ENCODE results near the gene KRTCAP2. TPM values are rescaled to one million over a fixed set of nuclear protein-coding genes. Genes with fewer than 3 reads are reported as not detected.

Gene KRTCAP2
- total RNA-seq, 2 experiments from 2014 or later, result 183 to 308 TPM

DNA sequence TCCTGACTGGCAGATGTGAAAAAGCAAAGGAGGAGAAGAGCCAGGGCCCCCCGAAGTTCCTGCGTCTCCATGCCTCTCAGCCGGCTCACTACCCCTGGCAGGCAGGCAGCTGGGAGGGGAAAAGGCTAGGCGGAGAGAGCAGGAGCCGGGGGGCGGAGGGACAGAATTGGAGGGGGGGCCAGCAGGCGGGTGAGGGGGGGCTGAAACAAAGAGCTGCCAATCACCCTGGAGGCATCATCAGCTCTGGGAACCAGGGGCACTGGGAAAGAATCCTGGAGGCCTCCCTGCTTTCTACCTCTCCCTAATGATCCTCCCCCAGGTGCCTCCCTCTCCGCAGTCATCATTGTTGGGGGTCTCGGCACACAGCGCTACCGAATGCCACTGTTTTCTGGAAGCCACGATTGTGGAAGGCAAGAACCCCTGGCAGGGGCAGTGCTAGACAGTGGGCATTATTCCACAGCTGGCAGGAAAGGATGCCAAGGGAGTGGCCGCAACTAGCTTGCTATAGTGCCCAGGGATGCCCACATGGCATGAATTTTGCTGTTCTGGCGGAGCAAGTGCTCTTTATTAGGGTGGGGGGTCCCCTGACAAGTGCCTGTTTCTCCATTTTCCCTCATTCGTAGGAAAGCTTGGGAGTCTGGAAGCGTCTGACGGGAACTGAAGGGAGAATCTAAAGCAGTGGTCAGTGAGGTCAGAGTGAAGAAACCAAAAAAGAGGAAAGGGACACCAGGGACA, 34.9 kb upstream of the KRTCAP2 start, which contains the start of gene THBS3:
Gene THBS3, minus strand, starts transcription at position 92 of the 735 bp plus-strand sequence. Its CDS starts 21 bp downstream, at position 71.
- Mint-ChIP-seq H3K27me3 (no peaks in the 10 kb centered on the region), H3K9me3 (no peaks in the 10 kb centered on the region), H3K27ac (peak within 1 kb of the TSS; percentile 91), H3K4me1 (peaks cover 31% of the 10 kb centered on the region), H3K4me3 (peak within 1 kb of the TSS; percentile 82), H3K36me3 (ENCODE audit: low read depth) (peaks cover 8% of the 10 kb centered on the region)
- CTCF ChIA-PET, result interaction anchor here (0.6 to 2.2 kb wide), 9 partner anchors 14 to 48 kb away, joined by 4 to 21 read pairs (median 5); partner anchors contain the start of genes ENTREP3 and KRTCAP2
- no peak for DNase-seq
- POLR2A ChIA-PET, result no interaction called here

DNA sequence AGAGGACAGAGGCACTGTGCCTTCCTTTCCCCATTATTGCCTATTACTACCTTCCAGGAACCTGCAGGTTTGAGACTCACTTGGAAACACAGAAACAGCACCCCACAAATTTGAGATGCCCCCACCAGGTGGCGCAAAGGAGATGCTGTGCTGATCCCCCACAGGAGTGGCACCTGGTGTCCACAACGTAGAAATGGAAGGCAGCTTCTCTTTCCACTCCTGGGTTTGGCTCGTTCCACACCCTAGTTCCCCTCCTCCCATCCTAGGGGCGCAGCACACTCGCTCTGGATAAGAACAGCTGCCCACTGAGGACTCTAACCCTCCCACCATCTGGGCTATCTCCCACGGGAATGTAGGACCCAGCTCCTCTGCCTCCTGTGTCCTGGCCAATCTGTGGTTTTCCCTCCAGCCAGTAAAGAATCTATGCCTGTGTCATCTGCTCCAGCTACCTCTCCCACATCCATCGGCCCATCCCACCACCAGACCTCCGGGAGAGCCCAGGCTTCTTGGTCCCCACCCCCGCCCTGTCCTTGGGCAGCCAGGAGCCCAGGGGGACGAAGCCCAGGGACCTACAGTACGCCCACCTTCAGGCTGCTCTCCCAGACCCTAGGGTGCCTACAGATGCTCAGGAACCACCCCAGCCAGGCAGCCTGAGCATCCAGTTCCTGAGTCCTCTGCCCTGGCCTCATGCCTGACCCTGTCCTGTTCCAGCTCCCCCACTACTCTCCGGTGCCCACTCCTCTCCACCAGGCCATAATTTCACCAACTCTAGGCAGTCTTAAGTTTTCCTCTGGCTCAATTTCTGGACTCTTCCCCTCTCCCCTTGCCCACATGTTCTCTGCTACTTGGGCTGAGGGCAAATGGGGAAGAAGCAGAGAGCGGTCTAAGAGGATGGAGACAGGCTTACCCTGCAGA, 34.0 kb upstream of the KRTCAP2 start:
- Mint-ChIP-seq H3K27ac (peak overlapping the region; percentile 88), H3K36me3 (ENCODE audit: low read depth) (peaks cover 8% of the 10 kb centered on the region), H3K9me3 (no peaks in the 10 kb centered on the region), H3K4me1 (peaks cover 31% of the 10 kb centered on the region), H3K27me3 (no peaks in the 10 kb centered on the region), H3K4me3 (peak overlapping the region; percentile 49)
- DNase-seq, result peak; percentile 94
- CTCF ChIA-PET, result interaction anchor here (0.6 to 2.2 kb wide), 23 partner anchors 8 to 1591 kb away, joined by 3 to 21 read pairs (median 4); partner anchors contain the start of genes ENTREP3 and KRTCAP2
- POLR2A ChIA-PET, result no interaction called here

DNA sequence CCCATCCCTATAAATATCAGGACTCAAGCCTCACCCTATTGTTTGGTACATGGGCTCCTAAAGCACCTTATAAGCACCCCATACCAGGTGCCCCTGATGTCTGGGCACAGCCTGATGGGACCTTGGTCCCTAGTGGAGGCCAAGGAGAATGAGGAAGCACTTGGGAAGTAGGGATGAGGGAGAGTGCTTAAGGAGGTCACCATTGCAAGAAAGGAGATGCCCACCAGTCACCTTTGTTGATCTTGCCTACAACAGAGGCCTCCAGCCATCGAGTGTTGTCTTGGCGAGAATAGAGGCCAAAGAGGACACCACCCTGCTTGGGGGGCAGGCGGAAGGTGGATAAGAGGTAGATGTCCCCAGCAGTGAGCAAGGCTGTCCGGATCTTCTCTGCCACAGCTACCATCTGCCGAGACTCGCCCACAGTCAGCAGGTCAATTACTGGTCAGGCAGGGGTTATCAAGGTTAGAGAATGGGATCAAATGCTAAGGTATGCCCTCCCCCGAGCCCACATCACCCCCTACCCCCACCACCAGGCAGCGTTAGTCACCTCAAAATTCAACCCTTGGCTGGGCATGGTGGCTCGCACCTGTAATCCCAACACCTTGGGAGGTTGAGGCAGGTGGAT, 33.0 kb upstream of the KRTCAP2 start:
- H3K27me3 Mint-ChIP-seq, result no peaks in the 10 kb centered on the region
- H3K4me3 Mint-ChIP-seq, result no peak overlapping the region
- POLR2A ChIA-PET, result no interaction called here
- H3K9me3 Mint-ChIP-seq, result no peaks in the 10 kb centered on the region
- peaks cover 4% of the 10 kb centered on the region for H3K36me3 Mint-ChIP-seq (ENCODE audit: low read depth)
- peaks cover 31% of the 10 kb centered on the region for H3K4me1 Mint-ChIP-seq
- DNase-seq, result no peak
- CTCF ChIA-PET, result interaction anchor here (0.9 to 5.1 kb wide), 5 partner anchors 13 to 153 kb away, joined by 3 to 27 read pairs (median 5); partner anchors contain the start of gene ENTREP3
- no peak overlapping the region for H3K27ac Mint-ChIP-seq

DNA sequence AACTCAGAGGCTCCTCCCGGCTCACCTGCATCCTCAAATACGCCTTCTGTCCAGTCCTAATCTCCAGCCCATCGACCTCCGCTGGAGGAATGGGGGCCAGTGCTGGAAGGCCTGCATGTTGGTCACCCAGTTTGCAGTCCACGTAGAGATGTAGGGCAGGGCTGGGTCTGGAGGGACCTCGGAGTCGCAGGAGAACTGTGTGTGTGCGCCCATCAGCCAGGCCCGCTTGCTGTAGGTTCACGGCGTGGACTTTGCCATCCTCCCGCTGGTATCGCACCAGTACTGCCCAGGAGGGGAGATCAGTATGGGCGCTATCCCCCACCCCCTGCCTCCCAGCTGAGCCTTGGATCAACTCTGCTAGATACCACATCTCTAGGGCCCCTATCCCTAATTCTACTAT, 31.9 kb upstream of the KRTCAP2 start:
- no peak overlapping the region for H3K27ac Mint-ChIP-seq
- H3K36me3 Mint-ChIP-seq (ENCODE audit: low read depth), result no peaks in the 10 kb centered on the region
- CTCF ChIA-PET, result interaction anchor here (5.1 kb wide), 1 partner anchor 12 kb away, joined by 27 read pairs; no protein-coding TSS in a partner anchor
- POLR2A ChIA-PET, result no interaction called here
- no peak for DNase-seq
- H3K4me3 Mint-ChIP-seq, result no peak overlapping the region
- H3K9me3 Mint-ChIP-seq, result no peaks in the 10 kb centered on the region
- H3K4me1 Mint-ChIP-seq, result peaks cover 23% of the 10 kb centered on the region
- no peaks in the 10 kb centered on the region for H3K27me3 Mint-ChIP-seq

DNA sequence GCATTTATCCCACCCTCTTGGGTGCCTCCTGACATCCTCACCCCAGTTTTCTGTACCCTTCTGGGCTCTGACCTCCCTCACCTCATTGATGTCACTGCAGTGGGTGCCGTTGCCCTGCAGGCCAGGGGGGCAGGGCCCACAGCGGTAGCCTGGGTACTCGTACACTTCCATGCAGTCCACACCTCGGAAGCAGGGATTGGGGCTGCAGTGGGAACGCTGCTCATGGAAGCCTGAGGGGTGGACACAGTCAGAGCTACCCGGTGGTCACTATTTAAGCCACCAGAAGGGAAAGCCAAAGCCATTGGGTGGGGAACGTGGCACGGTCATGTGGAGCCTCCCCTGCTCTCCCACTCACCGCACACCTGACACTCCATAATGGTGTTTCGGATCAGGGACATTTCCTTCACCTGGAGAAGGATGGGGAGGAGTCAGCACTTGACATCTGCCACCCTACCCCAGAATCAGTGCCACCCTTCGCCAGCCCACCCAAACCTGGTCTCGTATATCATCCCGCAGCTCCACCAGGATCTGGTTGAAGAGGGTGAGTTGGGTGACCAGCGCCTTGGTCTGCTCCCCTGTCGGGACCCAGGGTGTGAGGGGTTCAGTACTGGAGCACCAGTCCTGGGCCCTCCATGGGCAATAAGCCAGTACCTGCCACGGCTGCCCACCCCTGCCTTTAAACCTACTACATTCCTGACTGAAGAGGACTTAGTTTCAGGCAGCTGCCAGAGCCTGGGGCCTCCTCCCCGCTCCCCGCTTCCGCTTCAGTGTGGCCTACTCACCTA, 29.8 kb upstream of the KRTCAP2 start:
- Mint-ChIP-seq H3K4me3 (no peak overlapping the region), H3K36me3 (ENCODE audit: low read depth) (peaks cover 2% of the 10 kb centered on the region), H3K27ac (no peak overlapping the region), H3K4me1 (peaks cover 11% of the 10 kb centered on the region), H3K9me3 (no peaks in the 10 kb centered on the region), H3K27me3 (no peaks in the 10 kb centered on the region)
- no peak for DNase-seq
- ChIA-PET CTCF (interaction anchor here (1.1 to 5.1 kb wide), 5 partner anchors 10 to 60 kb away, joined by 3 to 27 read pairs (median 4); partner anchors contain the start of gene KRTCAP2), POLR2A (no interaction called here)

DNA sequence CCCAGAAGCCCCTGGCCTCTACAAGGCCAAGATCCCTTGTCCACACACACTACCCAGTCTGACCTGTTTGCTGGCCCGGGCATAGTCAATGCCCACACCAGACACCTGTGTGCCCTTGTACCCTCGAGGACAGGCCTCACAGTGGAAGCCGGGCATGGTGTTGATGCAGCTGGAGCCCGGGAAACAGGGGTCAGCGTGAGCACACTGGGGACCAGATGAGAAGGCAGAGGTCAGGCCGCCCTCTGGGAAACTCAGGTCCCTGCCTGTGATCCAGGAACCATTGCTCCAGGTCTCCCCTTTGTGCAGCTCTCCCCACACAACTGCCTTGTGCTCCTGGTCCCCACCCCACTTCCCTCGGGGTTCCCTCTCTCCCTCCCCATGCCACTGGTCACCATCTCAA, 29.1 kb upstream of the KRTCAP2 start:
- Mint-ChIP-seq H3K36me3 (ENCODE audit: low read depth) (peaks cover 2% of the 10 kb centered on the region), H3K9me3 (no peaks in the 10 kb centered on the region), H3K4me3 (no peak overlapping the region), H3K27ac (no peak overlapping the region), H3K4me1 (peaks cover 6% of the 10 kb centered on the region), H3K27me3 (no peaks in the 10 kb centered on the region)
- ChIA-PET POLR2A (no interaction called here), CTCF (interaction anchor here (1.1 to 5.1 kb wide), 4 partner anchors 9 to 60 kb away, joined by 3 to 27 read pairs (median 4); no protein-coding TSS in a partner anchor)
- no peak for DNase-seq

DNA sequence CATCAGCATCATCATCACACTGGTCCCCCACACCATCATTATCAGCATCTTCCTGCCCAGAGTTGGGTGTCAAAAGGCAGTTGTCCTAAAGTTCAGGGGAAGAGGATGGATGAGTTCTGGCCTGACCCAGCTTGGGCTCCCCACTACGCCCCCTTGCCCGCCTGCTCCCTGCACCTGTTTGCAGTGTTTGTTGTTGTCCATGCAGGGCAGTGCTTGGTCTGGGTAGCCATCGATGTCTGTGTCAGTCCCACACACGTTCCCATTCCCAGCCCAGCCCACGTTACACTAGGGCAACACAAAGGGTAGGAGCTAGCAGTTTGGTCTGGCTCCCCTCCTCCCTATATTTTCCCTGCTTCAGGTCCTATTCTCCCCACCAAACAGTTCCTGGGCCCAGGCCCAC, 27.8 kb upstream of the KRTCAP2 start:
- ChIA-PET CTCF (interaction anchor here (5.1 kb wide), 1 partner anchor 8 kb away, joined by 27 read pairs; no protein-coding TSS in a partner anchor), POLR2A (no interaction called here)
- Mint-ChIP-seq H3K27ac (no peak overlapping the region), H3K9me3 (no peaks in the 10 kb centered on the region), H3K36me3 (ENCODE audit: low read depth) (peaks cover 2% of the 10 kb centered on the region), H3K27me3 (no peaks in the 10 kb centered on the region), H3K4me1 (peaks cover under 1% of the 10 kb centered on the region), H3K4me3 (no peak overlapping the region)
- DNase-seq, result no peak

DNA sequence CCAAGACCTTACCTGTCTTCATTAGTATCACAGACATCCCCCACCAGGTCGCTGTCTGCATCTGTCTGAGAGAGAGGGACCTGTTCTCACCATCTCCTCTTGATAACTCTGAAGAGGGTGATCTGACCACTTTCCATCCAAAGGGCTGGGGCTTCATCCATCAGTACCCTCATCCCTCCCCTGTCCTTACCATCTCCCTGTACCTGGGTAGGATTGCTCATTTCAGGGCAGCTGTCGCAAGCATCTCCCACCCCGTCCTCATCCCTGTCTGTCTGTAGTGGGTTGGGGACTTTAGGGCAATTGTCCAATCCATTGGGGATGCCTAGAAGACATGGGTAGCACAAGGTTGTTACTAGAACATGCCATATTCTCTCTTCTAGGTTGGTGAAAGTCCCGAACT, 26.7 kb upstream of the KRTCAP2 start:
- ChIA-PET POLR2A (no interaction called here), CTCF (no interaction called here)
- no peak overlapping the region for H3K4me3 Mint-ChIP-seq
- H3K36me3 Mint-ChIP-seq (ENCODE audit: low read depth), result peaks cover 4% of the 10 kb centered on the region
- H3K4me1 Mint-ChIP-seq, result peaks cover 10% of the 10 kb centered on the region
- no peaks in the 10 kb centered on the region for H3K9me3 Mint-ChIP-seq
- no peak for DNase-seq
- H3K27me3 Mint-ChIP-seq, result no peaks in the 10 kb centered on the region
- H3K27ac Mint-ChIP-seq, result no peak overlapping the region

DNA sequence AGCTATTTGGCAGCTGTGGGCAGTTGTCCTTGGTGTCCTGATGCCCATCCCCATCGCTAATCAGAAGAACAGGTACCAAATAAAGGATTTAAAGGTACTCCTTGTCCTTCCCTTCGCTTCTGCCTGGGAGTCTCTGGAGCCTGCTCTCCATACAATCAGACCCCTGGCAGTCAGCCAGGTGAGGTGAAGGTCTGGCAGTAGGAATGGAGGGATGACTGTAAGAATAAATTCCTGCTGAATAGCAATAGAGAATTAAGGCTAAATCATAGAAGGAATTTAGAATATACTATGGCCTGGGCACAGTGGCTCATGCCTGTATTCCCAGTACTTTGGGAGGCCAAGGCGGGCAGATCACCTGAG, 25.4 kb upstream of the KRTCAP2 start:
- POLR2A ChIA-PET, result no interaction called here
- H3K27me3 Mint-ChIP-seq, result no peaks in the 10 kb centered on the region
- peaks cover 4% of the 10 kb centered on the region for H3K36me3 Mint-ChIP-seq (ENCODE audit: low read depth)
- CTCF ChIA-PET, result interaction anchor here (0.9 kb wide), 1 partner anchor 9 kb away, joined by 3 read pairs; no protein-coding TSS in a partner anchor
- no peak overlapping the region for H3K27ac Mint-ChIP-seq
- DNase-seq, result no peak
- H3K4me3 Mint-ChIP-seq, result no peak overlapping the region
- no peaks in the 10 kb centered on the region for H3K9me3 Mint-ChIP-seq
- peaks cover 22% of the 10 kb centered on the region for H3K4me1 Mint-ChIP-seq

DNA sequence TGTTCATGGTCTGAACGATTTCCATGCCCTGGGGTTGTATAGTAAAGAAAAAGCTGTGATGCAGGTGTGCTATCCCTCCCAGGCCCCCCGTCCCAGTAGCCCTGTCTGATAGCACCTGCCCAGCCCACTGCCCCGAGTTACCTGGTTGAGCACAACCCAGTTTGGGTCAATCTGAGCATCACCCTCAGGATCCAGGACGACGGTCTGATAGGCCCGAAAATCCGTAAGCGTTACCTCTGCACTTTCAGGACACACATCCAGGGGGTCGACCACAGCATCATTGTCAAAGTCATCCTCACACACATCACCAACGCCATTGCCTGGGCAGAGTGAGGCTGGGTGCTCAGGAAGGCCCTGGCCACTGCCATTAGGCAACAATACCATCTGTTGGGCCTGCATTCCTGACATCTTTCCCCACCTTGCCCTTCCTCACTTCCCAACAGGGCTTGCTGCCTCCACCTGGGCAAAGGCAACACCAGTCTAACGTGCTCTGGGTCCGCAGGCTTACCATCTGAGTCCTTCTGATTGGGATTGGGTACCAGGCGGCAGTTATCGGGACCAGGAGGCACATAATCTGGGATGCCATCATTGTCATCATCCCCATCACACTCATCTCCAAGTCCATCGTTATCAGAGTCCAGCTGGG, 24.9 kb upstream of the KRTCAP2 start:
- CTCF ChIA-PET, result no interaction called here
- no peaks in the 10 kb centered on the region for H3K27me3 Mint-ChIP-seq
- no peak for DNase-seq
- H3K4me3 Mint-ChIP-seq, result no peak overlapping the region
- no peak overlapping the region for H3K27ac Mint-ChIP-seq
- POLR2A ChIA-PET, result interaction anchor here (0.5 kb wide), 1 partner anchor 118 kb away, joined by 3 read pairs; no protein-coding TSS in a partner anchor
- H3K4me1 Mint-ChIP-seq, result peaks cover 27% of the 10 kb centered on the region
- peaks cover 4% of the 10 kb centered on the region for H3K36me3 Mint-ChIP-seq (ENCODE audit: low read depth)
- H3K9me3 Mint-ChIP-seq, result no peaks in the 10 kb centered on the region

DNA sequence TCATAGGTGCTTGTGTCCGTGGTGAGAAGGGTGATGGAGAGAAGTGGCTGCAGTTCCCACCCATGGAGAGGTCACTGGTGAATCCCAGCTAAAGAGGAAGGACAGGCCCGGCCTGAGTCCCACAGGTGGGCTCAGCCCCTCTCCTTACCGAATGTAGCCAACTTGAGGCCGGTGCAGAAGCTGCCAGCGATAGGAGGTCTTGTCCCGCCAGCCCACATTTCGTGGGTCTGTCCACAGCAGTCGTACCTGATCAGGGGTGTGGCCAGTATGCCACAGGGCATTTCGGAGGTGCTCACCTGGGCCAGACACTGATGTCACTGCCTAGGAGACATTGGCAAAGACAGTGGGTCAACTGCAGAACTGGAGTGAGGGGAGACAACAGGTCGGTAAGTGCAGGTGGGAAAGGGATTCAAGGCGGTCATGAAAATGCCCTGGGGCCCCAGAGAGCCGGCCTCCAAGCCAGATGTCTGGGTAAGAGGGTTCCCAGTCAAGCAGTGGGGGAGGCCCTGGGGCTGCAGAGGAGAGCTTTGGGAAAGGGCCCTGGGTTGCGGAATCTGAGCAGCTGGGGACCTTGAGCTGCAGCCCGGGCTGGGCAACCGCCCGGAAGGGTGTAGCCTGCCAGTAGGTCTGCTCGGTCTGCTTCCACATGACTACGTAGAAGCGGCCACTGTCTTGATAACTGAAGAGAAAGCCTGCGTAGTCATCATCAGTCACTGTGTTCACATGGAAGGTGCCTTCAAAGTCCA, 24.0 kb upstream of the KRTCAP2 start:
- CTCF ChIA-PET, result interaction anchor here (2.1 kb wide), 1 partner anchor 10 kb away, joined by 7 read pairs; no protein-coding TSS in a partner anchor
- POLR2A ChIA-PET, result interaction anchor here (0.5 kb wide), 1 partner anchor 119 kb away, joined by 3 read pairs; no protein-coding TSS in a partner anchor
- Mint-ChIP-seq H3K4me1 (peaks cover 35% of the 10 kb centered on the region), H3K36me3 (ENCODE audit: low read depth) (peaks cover 4% of the 10 kb centered on the region), H3K4me3 (no peak overlapping the region), H3K9me3 (no peaks in the 10 kb centered on the region), H3K27ac (no peak overlapping the region), H3K27me3 (no peaks in the 10 kb centered on the region)
- DNase-seq, result no peak

Measured in activated CD4-positive, alpha-beta T cell treated with anti-CD3 and anti-CD28 coated beads, Interleukin-2, amount 10 ng/mL, durations not matched to agents 7 days and 5 days (primary cell).